GM19043 (cell line): Measurements from ENCODE around the gene PAGE2B.
"Not testable (repeated sequence)": the region's sequence is repeated elsewhere in the genome, so short reads cannot be mapped to it uniquely, and the experiment has no call there.

Experiments
- ATAC-seq: cut with Tn5 transposase; IDR thresholded peaks from one replicate; pipeline ENCODE4 v1.9.1; 2021; ENCODE audit warnings: low read depth; ENCODE audit not compliant: unreplicated experiment

PAGE2B gene, protein sequence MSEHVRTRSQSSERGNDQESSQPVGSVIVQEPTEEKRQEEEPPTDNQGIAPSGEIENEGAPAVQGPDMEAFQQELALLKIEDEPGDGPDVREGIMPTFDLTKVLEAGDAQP

DNA sequence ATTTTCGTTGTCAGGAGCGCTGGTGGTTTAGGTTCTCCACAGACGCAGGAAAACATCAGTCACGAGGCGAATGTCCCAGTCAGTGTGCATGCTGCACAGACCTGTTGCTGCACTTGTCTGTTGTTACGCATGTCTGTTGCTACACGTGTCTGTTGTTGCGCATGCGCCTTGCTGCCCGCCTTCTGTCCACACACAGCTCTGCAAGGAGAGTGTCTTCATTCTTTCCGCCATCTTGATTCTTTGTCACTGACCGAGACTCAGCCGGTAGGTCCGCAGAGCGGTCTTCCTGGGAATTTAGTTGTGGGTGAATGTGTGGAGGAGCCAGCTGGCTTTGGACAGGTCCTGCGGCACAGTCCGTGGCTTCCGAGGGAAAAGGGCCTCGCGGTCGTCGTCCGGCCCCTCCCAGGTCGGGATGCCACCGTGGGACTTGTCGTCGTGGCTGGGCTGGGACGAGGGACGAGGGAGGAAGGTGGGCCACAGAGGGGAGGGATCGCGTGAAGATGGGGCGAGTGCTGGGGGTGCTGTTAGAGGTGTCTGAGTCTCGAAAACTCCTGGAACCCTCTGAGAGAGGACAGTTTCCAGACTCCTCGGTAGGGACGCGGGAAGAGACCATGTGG is at the start of gene PAGE2B:
TSS of gene PAGE2B (plus strand) at position 180 of the 617 bp plus-strand sequence. CDS start 1,012 bp downstream, outside the sequence.
- ATAC-seq: no peak

DNA sequence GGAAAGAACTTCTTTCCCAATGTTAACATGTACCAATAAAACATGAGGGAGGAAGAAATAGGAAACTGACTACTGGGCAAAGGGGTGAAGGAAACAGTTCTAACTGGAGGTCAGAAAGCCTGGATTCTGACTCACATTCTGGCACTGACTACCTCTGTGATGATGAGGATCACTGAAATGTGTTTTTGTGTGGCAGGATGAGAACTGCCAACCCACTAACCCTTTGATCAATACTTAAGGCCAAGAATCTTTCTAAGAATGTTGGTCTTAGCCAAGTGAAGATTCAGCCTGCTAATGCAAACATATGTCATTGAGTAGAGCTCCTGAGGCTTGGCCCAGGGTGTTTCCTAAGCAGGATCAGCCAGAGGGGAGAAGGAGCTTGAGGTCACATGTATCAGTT is 48.7 kb upstream of the PAGE2B start:
- ATAC-seq: no peak

DNA sequence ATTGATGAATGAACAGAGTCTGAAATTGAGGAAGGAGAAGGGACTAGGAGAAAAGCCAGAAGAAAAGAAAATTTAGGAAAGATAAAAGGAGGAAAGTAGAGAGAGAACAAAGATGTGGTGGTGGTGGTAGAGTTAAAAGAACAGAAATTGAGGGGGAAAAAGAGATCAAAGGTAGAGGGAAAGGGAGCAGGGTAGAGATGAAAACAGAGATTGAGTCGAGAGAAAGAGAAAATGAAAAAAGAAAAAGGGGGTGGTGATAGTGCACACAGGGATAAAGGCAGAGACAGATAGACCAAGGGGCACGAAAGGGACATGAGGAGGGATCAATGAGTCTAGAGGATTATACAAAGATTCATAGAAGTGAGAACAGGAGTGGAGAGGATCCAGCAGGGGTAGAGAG is 48.0 kb upstream of the PAGE2B start:
- ATAC-seq: no peak

DNA sequence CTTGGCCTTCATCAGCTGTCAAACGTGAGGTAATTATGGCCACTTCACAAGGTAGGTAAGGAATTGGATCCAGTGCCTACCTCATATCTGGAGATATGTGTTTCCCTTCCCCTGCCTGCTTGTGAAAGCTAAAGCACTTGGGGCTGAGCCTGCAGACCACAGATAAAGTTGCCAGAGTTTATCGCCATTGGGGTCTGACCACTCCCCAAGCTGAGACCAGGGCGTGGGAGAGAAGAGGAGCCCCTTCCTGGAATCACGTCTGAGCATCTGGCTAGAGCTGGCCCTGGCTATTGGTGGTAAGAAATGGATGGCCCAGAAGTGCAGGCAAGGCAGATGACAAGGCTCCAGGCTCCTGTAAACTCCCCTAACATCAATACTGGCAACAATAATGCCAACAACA is 46.8 kb upstream of the PAGE2B start:
- ATAC-seq: no peak

DNA sequence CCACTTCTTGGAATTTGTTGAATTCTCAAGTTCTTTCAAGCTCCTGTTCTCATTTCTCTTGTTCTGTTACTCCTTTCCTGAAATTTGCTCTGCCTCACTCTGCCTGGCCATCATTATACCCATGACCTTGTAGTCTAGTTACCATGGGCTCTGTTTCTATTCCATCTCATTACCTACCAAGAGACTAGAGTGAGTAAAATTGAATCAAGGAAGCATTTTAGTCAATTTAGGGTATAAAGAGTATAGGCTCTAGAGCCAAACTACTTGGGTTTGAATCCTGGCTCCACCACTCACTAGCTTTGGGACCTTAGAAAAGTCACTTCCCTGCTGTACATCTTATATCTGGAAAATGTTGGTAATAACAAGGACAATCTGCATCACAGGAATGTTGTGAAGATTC is 46.2 kb upstream of the PAGE2B start:
- no peak for ATAC-seq

DNA sequence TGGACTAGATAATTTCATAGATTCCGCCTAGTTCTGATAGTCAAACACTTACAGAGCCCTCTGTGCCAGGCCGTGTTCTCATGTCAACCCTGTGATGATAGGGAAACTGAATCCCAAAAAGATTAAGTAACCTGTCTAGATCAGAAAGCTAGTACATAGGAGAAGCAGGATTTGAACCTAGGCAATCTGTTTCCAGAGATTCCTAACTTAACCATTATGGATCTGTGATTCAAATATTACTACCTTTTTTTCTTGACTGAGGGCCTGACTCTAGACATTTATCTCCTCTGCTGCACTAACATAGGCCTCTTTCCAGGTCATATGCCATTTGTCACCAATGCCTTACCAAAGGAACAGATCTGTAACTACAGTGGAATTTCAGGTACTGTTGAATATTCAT is 45.5 kb upstream of the PAGE2B start:
- ATAC-seq: no peak

DNA sequence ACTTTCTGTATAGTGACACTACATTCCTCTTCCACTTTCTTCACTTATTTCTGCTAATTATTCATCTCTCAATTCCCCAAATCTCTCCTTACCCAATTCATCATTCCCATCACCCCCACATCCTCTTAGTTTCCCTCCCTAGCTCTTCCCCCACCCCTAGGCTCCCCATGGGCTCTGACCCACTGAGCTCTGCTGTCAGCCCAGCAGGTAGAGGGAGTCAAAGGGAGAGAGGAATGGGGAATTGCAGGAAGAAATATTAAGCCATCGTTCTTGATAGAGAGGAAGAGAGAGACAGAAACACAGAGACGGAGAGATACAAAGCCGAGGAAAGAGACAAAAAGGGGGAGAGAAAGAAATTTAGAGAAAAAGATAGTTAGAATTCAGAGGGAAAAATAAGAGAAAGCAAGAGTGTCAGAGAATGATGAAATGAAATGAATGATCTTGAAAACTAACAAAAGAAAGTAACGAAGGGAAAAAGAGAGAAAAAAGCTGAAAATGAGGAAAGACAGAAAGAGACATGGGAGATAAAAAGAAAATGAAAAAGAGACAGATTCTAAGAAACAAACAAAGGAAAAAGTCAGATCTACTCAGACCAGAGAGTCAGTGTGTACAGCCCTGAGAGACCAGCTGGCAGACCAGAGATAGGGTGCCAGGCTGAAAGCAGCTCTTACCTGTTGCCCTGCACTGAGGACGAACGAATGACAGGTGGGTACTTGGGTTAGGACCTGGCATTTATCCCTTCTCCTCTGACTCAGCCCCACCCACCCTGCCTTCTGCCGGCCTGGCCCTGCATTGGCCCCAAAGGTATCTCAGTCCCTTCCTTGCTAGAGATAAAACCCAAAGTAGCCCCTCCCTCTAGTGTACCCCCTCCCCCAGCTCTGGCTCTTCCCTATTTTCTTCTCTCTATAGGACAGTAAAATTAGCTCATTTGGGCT is 44.3 kb upstream of the PAGE2B start, which contains the start of gene ALAS2:
TSS of gene ALAS2 (minus strand) at position 707 of the 935 bp plus-strand sequence. CDS start 4,977 bp downstream, outside the sequence.
- no peak for ATAC-seq

DNA sequence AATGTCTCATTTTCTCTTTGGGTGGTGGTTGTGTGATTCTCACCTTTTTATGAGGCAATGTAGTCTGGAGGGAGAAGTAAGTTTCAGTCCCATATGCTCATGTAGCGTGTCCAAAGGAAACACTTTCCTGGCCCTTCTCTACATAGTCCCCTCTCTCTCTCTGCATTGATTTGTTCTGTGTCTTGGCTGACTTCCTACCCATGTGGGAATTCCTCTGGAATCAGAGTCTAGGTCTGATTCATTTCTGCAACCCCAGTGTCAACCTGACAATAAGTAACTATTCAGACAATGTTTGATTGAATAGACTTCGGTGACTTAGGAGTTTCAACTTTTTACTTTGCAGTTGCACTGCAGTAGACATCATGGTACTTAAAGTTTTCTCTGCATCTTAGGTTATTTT is 41.4 kb upstream of the PAGE2B start:
- ATAC-seq: no peak

DNA sequence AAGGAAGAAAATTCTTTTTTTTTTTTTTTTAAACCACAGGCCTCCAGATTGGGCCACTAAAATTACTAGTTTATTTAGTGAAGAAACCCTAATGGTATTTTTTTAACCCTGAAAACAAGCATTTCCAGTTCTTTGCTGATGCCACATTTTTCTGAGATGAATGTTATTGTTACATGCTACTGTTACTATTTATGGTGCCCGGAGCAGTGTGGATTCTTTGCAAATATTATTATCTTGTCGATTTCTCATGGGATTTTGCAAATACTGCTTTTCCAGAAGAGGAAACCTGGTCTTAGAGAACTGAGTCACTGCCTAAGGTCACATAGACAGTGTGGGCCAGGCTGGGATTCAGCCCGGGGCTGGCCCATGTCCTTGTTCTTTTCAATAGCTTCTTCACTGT is 35.4 kb upstream of the PAGE2B start:
- ATAC-seq: no peak

DNA sequence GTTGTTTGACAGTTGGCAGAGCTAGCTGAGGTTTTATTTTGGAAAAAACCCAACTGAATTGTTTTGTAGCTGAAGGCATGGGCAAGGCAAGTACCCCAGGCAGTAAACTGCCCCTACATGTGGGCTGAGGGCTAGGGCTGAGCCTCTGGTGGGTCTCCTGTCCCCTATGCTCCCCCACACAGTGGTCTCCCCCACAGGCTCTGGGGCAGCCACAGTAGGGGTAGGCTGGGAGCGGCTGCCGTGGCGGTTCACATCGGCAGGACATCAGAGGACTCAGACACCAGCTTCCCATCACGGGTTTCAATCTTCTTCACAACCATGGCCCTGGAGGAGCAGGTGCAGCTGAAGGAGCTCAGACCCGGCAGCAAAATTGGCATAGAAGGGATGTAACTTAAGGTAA is 33.3 kb upstream of the PAGE2B start:
- ATAC-seq: no peak

DNA sequence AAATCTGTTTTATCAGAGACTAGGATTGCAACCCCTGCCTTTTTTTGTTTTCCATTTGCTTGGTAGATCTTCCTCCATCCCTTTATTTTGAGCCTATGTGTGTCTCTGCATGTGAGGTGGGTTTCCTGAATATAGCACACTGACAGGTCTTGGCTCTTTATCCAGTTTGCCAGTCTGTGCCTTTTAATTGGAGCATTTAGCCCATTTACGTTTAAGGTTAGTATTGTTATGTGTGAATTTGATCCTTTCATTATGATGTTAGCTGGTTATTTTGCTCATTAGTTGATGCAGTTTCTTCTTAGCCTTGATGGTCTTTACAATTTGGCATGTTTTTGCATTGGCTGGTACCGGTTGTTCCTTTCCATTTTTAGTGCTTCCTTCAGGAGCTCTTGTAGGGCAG is 24.2 kb upstream of the PAGE2B start:
- ATAC-seq: not testable (repeated sequence)

DNA sequence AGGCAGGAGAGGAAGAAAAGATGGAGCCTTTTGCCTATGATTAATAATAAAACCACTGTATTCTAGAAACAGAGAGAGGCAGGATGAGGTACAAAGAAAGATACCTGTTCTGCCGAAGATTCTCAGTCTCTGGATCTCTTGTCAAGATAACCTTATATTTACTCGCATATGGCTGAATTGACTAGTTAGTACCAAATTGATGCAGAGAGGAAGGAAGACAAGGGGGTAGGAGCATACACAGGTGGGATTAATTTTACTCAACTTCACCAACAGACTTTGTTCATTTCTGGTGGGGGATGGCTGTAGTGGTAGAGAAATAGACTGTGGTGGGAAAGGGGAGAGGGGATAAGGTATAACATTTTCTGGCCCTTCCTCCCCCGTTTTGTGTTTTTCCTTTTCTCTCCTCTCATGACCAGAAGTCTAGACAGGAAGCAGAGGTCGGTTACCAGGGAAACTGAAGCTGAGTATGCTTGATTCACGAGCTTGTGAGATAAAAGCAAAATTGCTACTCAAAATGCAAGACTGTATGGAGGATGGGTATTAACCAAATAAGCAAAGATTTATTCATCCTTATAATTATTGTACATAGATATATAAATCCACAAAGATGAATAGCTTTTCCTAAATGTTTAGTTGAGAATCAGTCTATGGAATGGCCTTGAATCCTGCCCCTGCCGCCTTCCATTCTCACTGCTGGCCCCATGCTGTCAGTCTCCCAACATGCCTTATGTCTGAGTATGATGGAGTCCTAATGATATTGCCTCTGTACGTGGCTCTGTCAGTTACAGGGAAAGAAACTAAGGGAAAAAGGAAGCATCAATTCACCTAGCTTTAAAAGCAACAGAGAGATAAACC is 17.8 kb upstream of the PAGE2B start:
- ATAC-seq: no peak

DNA sequence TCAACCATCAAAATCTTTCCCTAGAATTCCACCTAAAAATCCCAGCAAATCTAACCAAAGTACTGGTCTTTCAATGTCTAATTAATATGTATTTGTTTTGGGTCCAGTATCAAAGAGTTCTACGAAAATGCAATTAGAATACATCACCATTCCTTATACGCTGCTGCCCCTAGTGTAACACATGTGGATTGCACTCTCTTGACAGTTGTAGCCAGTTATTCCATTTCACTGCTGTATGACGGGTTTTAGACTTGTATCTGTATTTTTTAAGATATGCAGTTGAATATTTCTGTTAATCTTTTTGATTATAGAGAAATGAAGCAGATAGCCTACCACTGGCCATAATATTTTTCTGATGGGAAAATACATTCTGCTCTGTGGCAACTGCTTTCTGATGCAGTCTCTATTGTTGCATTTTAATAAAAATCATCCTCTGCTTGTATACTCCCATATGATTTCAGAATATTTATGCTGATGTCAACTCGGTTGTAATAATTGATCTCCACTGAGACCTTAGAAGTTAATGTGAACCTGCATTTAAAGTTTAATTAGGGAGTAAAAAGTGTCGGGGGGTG is 17.1 kb upstream of the PAGE2B start:
- ATAC-seq: no peak

DNA sequence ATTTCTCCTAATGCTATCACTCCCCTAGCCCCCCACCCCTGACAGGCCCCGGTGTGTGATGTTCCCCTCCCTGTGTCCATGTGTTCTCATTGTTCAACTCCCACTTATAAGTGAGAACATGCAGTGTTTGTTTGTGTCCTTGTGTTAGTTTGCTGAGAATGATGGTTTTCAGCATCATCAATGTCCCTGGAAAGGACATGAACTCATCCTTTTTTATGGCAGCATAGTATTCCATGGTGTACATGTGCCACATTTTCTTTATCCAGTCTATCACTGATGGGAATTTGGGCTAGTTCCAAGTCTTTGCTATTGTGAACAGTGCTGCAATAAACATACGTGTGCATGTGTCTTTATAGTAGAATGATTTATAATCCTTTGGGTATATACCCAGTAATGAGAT is 7.7 kb upstream of the PAGE2B start:
- not testable (repeated sequence) for ATAC-seq

DNA sequence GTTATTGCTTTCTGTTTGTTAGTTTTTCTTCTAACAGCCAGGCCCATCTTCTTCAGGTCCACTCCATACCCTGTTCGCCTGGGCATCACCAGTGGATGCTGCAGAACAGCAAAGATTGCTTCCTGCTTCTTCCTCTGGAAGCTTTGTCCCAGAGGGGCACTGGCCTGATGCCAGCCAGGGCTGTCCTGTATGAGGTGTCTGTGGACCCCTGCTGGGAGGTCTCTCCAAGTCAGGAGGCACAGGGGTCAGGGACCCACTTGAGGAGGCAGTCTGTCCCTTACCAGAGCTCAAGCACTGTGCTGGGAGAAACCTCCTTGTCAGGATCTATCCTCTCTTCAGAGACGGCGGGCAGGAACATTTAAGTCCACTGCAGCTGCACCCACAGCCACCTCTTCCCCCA is 2.5 kb upstream of the PAGE2B start:
- ATAC-seq: no peak

DNA sequence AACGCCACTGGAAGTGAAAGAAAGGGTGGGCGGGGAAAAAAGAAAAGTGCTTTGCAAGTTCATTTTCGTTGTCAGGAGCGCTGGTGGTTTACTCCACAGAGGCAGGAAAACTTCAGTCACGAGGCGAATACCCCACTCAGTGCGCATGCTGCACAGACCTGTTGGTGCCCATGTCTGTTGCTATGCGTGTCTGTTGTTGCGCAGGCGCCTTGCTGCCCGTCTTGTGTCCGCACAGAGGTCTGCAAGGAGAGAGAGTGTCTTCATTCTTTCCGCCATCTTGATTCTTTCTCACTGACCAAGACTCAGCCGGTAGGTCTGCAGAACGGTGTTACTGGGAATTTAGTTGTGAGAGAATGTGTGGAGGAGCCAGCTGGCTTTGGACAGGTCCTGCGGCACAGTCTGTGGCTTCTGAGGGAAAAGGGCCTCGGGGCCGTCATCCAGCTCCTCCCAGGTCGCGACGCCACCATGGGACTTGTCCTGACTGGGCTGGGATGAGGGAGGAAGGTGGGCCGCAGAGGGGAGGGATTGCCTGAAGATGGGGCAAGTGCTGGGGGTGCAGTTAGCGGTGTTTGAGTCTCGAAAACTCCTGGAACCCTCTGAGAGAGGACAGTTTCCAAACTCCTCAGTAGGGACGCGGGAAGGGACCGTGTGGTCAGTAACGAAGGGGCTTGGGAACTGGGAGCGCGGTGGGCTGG is 14.1 kb downstream of the PAGE2B start, which contains the start of gene PAGE2:
TSS of gene PAGE2 (plus strand) at position 224 of the 695 bp plus-strand sequence. CDS start 1,003 bp downstream, outside the sequence.
- no peak for ATAC-seq

DNA sequence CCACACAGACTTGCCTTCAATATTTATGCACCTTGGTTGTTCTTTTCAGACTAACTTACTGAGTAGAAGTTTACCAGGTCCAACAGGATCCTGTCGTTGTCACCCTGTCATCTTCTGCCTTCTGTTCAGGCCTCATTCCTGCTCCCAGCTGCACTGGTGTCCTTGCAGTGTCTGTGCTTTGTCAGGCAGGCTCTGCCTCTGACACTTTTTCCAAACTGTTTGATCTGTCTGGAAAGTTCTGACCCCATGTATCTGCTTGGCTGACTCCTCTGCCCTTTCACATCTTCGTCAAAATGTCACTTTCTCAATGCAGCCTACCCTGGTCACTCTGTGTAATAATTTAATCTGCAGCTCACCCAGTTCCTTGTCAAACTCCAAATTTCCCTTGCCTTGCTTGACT is 23.9 kb downstream of the PAGE2B start:
- no peak for ATAC-seq

DNA sequence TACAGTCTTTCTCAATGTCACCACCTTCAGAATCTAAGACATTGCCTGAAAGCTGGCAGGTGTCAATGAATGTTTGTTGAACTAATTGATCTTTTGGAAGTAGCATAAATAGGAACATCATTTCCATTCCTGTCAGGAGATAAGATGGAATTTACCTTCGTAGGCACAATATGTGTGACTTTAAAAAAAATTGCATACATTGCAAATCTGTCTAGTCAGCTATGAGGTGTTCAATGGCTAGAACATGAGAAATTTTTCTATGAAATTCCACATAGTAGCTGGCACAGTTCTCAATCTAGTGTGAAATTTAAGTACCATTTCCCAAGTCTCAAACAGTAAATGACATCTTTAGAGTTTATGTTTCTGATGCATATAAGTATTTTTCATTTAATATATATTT is 24.3 kb downstream of the PAGE2B start:
- ATAC-seq: no peak

DNA sequence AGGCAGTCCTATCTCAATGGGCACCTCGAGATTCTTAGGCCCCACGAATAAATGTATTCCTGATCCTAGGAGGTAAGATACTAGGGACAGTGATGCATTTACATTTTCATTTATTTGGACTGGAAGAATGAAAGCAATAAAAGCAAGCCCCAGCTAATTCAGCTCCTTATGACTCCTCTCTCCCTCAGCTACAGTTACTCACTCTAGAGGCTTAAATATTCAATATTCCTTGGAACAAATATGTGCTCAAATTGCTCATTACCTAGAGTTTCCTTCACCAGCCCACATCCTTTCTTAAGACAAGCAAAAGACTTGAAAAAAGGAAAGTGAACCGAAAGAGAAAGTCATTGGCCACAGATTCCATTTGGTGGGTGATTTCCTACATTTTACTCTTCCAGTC is 27.9 kb downstream of the PAGE2B start:
- no peak for ATAC-seq

DNA sequence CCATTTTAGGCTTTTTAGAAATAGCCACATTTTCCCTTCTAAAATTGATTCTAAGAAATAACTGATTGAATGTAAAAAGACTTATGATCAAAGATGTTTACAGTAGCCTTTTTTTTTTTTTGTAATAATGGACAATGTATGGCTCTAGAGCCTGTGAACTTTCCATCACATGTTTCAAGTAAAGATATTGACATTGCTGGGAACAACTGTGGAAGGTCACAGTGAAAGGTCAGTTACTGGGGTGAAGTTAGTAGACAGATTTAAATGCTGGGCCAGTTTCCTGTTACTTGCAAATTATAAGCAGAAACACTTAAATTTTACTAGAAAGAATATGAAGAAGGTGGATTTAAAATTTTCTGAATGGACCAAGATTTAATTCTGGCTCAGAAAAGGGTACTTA is 32.4 kb downstream of the PAGE2B start:
- no peak for ATAC-seq
